NCI-H748 (cell line): ENCODE measurements around the gene CAB39.

ENCODE experiments used
- DNase-seq: peaks from one replicate; lab custom pipeline; 2025; ENCODE audit not compliant: unreplicated experiment; lab: John Stamatoyannopoulos, UW

CAB39 gene

GRCh38 chr2:230814616-230815015 is 102.0 kb downstream of the CAB39 start:
- DNase-seq: no peak

- DNase-seq: no peak
These were observed 102.4 kb downstream of the CAB39 start for GRCh38 chr2:230815088-230815487.

- no peak for DNase-seq
These were observed 104.1 kb downstream of the CAB39 start for GRCh38 chr2:230816735-230817134.

GRCh38 chr2:230819433-230819832 is 106.8 kb downstream of the CAB39 start:
- DNase-seq: no peak

GRCh38 chr2:230821261-230821990 is 108.8 kb downstream of the CAB39 start:
- DNase-seq: no peak

GRCh38 chr2:230821991-230822520 is 109.4 kb downstream of the CAB39 start:
- no peak for DNase-seq

- no peak for DNase-seq
These were observed 110.8 kb downstream of the CAB39 start for GRCh38 chr2:230823264-230823964.

GRCh38 chr2:230824406-230824978 is 111.8 kb downstream of the CAB39 start:
- DNase-seq: peak; percentile 82

- no peak for DNase-seq
These were observed 112.7 kb downstream of the CAB39 start for GRCh38 chr2:230825354-230825753.

- DNase-seq: no peak
These were observed 115.2 kb downstream of the CAB39 start for GRCh38 chr2:230827774-230828271.

- no peak for DNase-seq
These were observed 115.8 kb downstream of the CAB39 start for GRCh38 chr2:230828272-230828961.

- no peak for DNase-seq
These were observed 116.7 kb downstream of the CAB39 start for GRCh38 chr2:230829293-230829692.

GRCh38 chr2:230829959-230830358 is 117.3 kb downstream of the CAB39 start:
- DNase-seq: no peak

GRCh38 chr2:230830428-230830827 is 117.8 kb downstream of the CAB39 start:
- DNase-seq: no peak

GRCh38 chr2:230840301-230840700 is 127.7 kb downstream of the CAB39 start:
- no peak for DNase-seq

GRCh38 chr2:230842473-230842872 is 129.8 kb downstream of the CAB39 start:
- no peak for DNase-seq

- DNase-seq: no peak
These were observed 130.5 kb downstream of the CAB39 start for GRCh38 chr2:230843132-230843531.

GRCh38 chr2:230846360-230846759 is 133.7 kb downstream of the CAB39 start:
- no peak for DNase-seq

- DNase-seq: peak; percentile 65
These were observed 135.3 kb downstream of the CAB39 start for GRCh38 chr2:230847883-230848388.

GRCh38 chr2:230849633-230850357 is 137.2 kb downstream of the CAB39 start:
- DNase-seq: no peak

GRCh38 chr2:230850358-230850658 is 137.7 kb downstream of the CAB39 start:
- no peak for DNase-seq
